SK-N-SH (cell line): ENCODE results near the gene SLC35A4. TPM values are rescaled to one million over a fixed set of nuclear protein-coding genes. Genes with fewer than 3 reads are reported as not detected.

Experiments
- CTCF ChIA-PET: fragments of 300-600, 350-600 bp; formaldehyde crosslinking; extraction: SDS; loops from one replicate; lab custom pipeline; 2021; lab: Yijun Ruan, JAX
- POLR2A ChIA-PET: fragments of 350-600 bp; sonication (Branson Sonifier 250); formaldehyde crosslinking; extraction: SDS; loops from one replicate; lab custom pipeline; 2020; ENCODE audit warnings: antibody characterized with exemption, inconsistent platforms; lab: Yijun Ruan, JAX
- DNase-seq: peaks from one replicate; pipeline ENCODE4 v3.0.0; 2012
- H2AFZ ChIP-seq: fragments of 200-600 bp; sonication (generic); 2 replicates; pipeline ENCODE4 v1.8.1; 2016; ENCODE audit warnings: antibody characterized with exemption, mild to moderate bottlenecking, low read depth
- H3F3A ChIP-seq: fragments of 200-600 bp; sonication (generic); replicated peaks from 2 replicates; pipeline ENCODE3; 2016; ENCODE audit warnings: antibody characterized with exemption, mild to moderate bottlenecking; ENCODE audit not compliant: insufficient read depth
- H3K27ac ChIP-seq, 2 experiments: fragments of 200-500 bp in 1 of 2; fragments of 200-600 bp in 1 of 2; sonication (Bioruptor generic) in 1 of 2; sonication (generic), shearing (Covaris generic) in 1 of 2; 2 replicates each; pipeline versions ENCODE4 v1.5.1 to v1.6.1; 2014 to 2016; ENCODE audit warnings: low read depth in 2 of 2, inconsistent platforms in 1 of 2, low read length in 1 of 2, mild to moderate bottlenecking in 1 of 2, mixed read lengths in 1 of 2
- H3K27me3 ChIP-seq: fragments of 200-600 bp; sonication (generic), shearing (Covaris generic); 2 replicates; pipeline ENCODE4 v1.6.1; 2016; ENCODE audit warnings: mixed run types; ENCODE audit not compliant: insufficient read depth
- H3K36me3 ChIP-seq, 2 experiments: fragments of 200-500 bp in 1 of 2; fragments of 200-600 bp in 1 of 2; sonication (Bioruptor generic) in 1 of 2; sonication (generic) in 1 of 2; replicated peaks in 1 of 2; 2 replicates each; pipeline versions ENCODE3 to v1.5.1; 2014 to 2016; ENCODE audit warnings: low read length in 1 of 2, mild to moderate bottlenecking in 1 of 2; ENCODE audit not compliant: insufficient read depth in 2 of 2, control insufficient read depth in 1 of 2
- H3K4me1 ChIP-seq, 2 experiments: fragments of 200-500 bp in 1 of 2; fragments of 200-600 bp in 1 of 2; sonication (Bioruptor generic) in 1 of 2; sonication (generic), shearing (Covaris generic) in 1 of 2; 2 replicates each; pipeline versions ENCODE4 v1.5.1 to v1.6.1; 2014 to 2016; ENCODE audit warnings: low read depth in 1 of 2, low read length in 1 of 2, mixed run types in 1 of 2; ENCODE audit not compliant: insufficient read depth in 2 of 2, control insufficient read depth in 1 of 2
- H3K4me2 ChIP-seq: fragments of 200-600 bp; sonication (generic), shearing (Covaris generic); 2 replicates; pipeline ENCODE4 v1.6.1; 2017; ENCODE audit warnings: mixed run types
- H3K4me3 ChIP-seq, 2 experiments: fragments of 200-500 bp in 1 of 2; fragments of 200-600 bp in 1 of 2; sonication (Bioruptor generic) in 1 of 2; sonication (generic), shearing (Covaris generic) in 1 of 2; 2 replicates each; pipeline versions ENCODE4 v1.5.1 to v1.8.1; 2014 to 2016; ENCODE audit warnings: low read depth in 2 of 2, inconsistent platforms in 1 of 2, low read length in 1 of 2, mild to moderate bottlenecking in 1 of 2, mixed read lengths in 1 of 2, moderate library complexity in 1 of 2
- H3K79me2 ChIP-seq: fragments of 200-600 bp; sonication (generic); 2 replicates; pipeline ENCODE4 v1.8.1; 2017; ENCODE audit warnings: mild to moderate bottlenecking; ENCODE audit not compliant: insufficient read depth
- H3K9ac ChIP-seq: fragments of 200-600 bp; sonication (generic); 2 replicates; pipeline ENCODE4 v1.6.1; 2017; ENCODE audit warnings: mixed run types
- H3K9me2 ChIP-seq: fragments of 200-600 bp; sonication (generic); 2 replicates; pipeline ENCODE4 v1.6.1; 2017; ENCODE audit warnings: mixed run types
- H3K9me3 ChIP-seq: fragments of 200-600 bp; sonication (generic); 2 replicates; pipeline ENCODE4 v1.6.1; 2017; ENCODE audit warnings: mixed run types, mild to moderate bottlenecking, moderate library complexity
- H4K20me1 ChIP-seq: fragments of 200-600 bp; sonication (generic); 2 replicates; pipeline ENCODE4 v1.6.1; 2017; ENCODE audit warnings: mild to moderate bottlenecking, mixed run types; ENCODE audit not compliant: insufficient read depth
- FOSL2 ChIP-seq: IDR thresholded peaks from 2 replicates; pipeline ENCODE4 v1.4.0; 2012; ENCODE audit warnings: low read depth, mild to moderate bottlenecking, moderate library complexity, borderline replicate concordance
- FOXJ3 ChIP-seq: sonication (generic); formaldehyde crosslinking; IDR thresholded peaks from 2 replicates; pipeline ENCODE4 v1.5.1; 2020; ENCODE audit warnings: mild to moderate bottlenecking, missing genetic modification reagents
- GATA2 ChIP-seq: sonication (generic); formaldehyde crosslinking; IDR thresholded peaks from 2 replicates; pipeline ENCODE4 v1.5.0; 2020; ENCODE audit warnings: mild to moderate bottlenecking, missing genetic modification reagents
- JUND ChIP-seq: IDR thresholded peaks from 2 replicates; pipeline ENCODE4 v1.4.0; 2012
- MEF2A ChIP-seq: IDR thresholded peaks from 2 replicates; pipeline ENCODE4 v1.4.0; 2012; ENCODE audit warnings: low read depth, borderline replicate concordance
- MXI1 ChIP-seq: IDR thresholded peaks from 2 replicates; pipeline ENCODE4 v1.6.1; 2012; ENCODE audit warnings: mild to moderate bottlenecking, low read depth, low read length, improper control_type of control experiment
- POLR2AphosphoS5 ChIP-seq: IDR thresholded peaks from 2 replicates; pipeline ENCODE4 v1.6.1; 2012; ENCODE audit warnings: low read depth, low read length
- SIN3A ChIP-seq: IDR thresholded peaks from 2 replicates; pipeline ENCODE4 v1.6.1; 2012; ENCODE audit warnings: low read depth, mild to moderate bottlenecking, low read length, moderate library complexity, borderline replicate concordance
- SMC3 ChIP-seq: IDR thresholded peaks from 2 replicates; pipeline ENCODE4 v1.6.1; 2012; ENCODE audit warnings: low read depth, low read length, improper control_type of control experiment
- TCF12 ChIP-seq: IDR thresholded peaks from 2 replicates; pipeline ENCODE4 v1.4.0; 2012
- ZBTB33 ChIP-seq: IDR thresholded peaks from 2 replicates; pipeline ENCODE4 v1.4.0; 2012; ENCODE audit warnings: low read depth, borderline replicate concordance
- WGBS: methylation state at CpG from one replicate; pipeline ENCODE4 v1.1.6; 2017; ENCODE audit warnings: low lambda C conversion rate; 5-methylcytosine and 5-hydroxymethylcytosine counted together
- polyA plus RNA-seq, 3 experiments: library from polyadenylated mRNA; depleted of rRNA; stranded (reverse); fragments of >200 nt; gene quantifications; 2 replicates each; pipeline ENCODE4 v1.2.3, GENCODE V29; 2012
- TF ChIP-seq, protein P1 (sequence below): IDR thresholded peaks from 2 replicates; pipeline ENCODE4 v1.4.0; 2012; ENCODE audit warnings: low read depth
- TF ChIP-seq, protein P2 (sequence below): IDR thresholded peaks from 2 replicates; pipeline ENCODE4 v1.4.0; 2012; ENCODE audit warnings: low read depth, borderline replicate concordance
- TF ChIP-seq, protein P3 (sequence below): fragments of 150-350 bp; IDR thresholded peaks from 2 replicates; pipeline ENCODE4 v1.6.1; 2016; ENCODE audit warnings: mild to moderate bottlenecking, low read depth, low read length

The SLC35A4 gene
- polyA plus RNA-seq, 1 of the 3 experiments (the other 2 are of a cell fraction), result 56.2 TPM

- H3K36me3 ChIP-seq, result peaks cover 21 to 43% of the 10 kb centered on the region in 2 experiments
- H3F3A ChIP-seq, result peaks cover 55% of the 10 kb centered on the region
- peak overlapping the region; percentile 32 to 87; a peak in 3 of 4 replicates for H3K27ac ChIP-seq
- H3K4me2 ChIP-seq, result no peak overlapping the region
- H3K9me3 ChIP-seq, result no peaks in the 10 kb centered on the region
- 92% methylated on average over 7 of the region's 11 CpGs for WGBS
- no peaks in the 10 kb centered on the region for H3K9me2 ChIP-seq
- ChIA-PET CTCF (no interaction called here), POLR2A (interaction anchor here (1.1 to 1.7 kb wide), 2 partner anchors 20 to 97 kb away, joined by 3 to 6 read pairs; partner anchors contain the start of genes IK and NDUFA2)
- peaks cover 4% of the 10 kb centered on the region for H4K20me1 ChIP-seq
- TF ChIP-seq SMC3 (no peak), POLR2AphosphoS5 (no peak), MEF2A (no peak), FOSL2 (no peak), GATA2 (CRISPR knock-in tag) (no peak), ZBTB33 (no peak), JUND (no peak), FOXJ3 (CRISPR knock-in tag) (no peak), TCF12 (no peak), MXI1 (no peak), SIN3A (no peak)
- TF ChIP-seq, protein P1, sequence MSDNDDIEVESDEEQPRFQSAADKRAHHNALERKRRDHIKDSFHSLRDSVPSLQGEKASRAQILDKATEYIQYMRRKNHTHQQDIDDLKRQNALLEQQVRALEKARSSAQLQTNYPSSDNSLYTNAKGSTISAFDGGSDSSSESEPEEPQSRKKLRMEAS, result no peak
- TF ChIP-seq, protein P2, sequence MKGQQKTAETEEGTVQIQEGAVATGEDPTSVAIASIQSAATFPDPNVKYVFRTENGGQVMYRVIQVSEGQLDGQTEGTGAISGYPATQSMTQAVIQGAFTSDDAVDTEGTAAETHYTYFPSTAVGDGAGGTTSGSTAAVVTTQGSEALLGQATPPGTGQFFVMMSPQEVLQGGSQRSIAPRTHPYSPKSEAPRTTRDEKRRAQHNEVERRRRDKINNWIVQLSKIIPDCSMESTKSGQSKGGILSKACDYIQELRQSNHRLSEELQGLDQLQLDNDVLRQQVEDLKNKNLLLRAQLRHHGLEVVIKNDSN, result no peak
- TF ChIP-seq, protein P3, sequence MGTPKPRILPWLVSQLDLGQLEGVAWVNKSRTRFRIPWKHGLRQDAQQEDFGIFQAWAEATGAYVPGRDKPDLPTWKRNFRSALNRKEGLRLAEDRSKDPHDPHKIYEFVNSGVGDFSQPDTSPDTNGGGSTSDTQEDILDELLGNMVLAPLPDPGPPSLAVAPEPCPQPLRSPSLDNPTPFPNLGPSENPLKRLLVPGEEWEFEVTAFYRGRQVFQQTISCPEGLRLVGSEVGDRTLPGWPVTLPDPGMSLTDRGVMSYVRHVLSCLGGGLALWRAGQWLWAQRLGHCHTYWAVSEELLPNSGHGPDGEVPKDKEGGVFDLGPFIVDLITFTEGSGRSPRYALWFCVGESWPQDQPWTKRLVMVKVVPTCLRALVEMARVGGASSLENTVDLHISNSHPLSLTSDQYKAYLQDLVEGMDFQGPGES, result no peak
- H3K27me3 ChIP-seq, result no peaks in the 10 kb centered on the region
- no peak overlapping the region for H2AFZ ChIP-seq
- H3K79me2 ChIP-seq, result peaks cover 46% of the 10 kb centered on the region
- no peak overlapping the region for H3K4me3 ChIP-seq
- DNase-seq, result no peak
- H3K4me1 ChIP-seq, result peaks cover 15 to 49% of the 10 kb centered on the region in 2 experiments
- no peak overlapping the region for H3K9ac ChIP-seq
Measured at GRCh38 chr5:140550147-140551079, 14.2 kb upstream of the SLC35A4 start.
